Activated CD4-positive, alpha-beta T cell treated with anti-CD3 and anti-CD28 coated beads, Interleukin-2, amount 50 U/mL, for 1 hour (primary cell): Measurements from ENCODE around the gene KRT40.

Source experiments
- DNase-seq: peaks from one replicate; pipeline ENCODE4 v3.0.0-alpha.2; 2020

Gene KRT40

GRCh38 chr17:40995116-40995515, 11.0 kb upstream of the KRT40 start:
- no peak for DNase-seq

DNA sequence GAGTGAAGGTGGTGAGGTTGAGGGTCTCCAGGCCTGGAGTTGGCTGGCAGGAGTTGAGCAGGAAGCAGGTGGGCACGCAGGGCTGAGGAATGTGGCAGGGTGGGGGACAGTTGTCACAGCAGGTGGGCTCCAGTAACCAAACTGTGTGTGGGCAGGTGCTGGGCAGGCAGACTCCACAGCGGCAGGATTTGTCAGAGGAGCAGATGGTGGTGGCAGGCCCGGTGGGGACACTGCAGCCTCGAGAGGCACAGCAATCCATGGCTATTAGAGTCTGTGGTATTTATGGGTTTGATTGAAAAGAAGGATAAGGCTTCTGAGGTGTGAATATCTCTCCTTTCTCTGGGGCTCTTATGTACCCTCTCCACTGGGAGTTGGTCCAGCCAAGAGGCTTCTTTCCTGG, 9.7 kb upstream of the KRT40 start, which contains the start of gene KRTAP3-3:
Gene KRTAP3-3 (minus strand): TSS at position 326 of the 400 bp plus-strand sequence. CDS start 67 bp downstream, at position 259.
- no peak for DNase-seq

GRCh38 chr17:40993084-40993483, 9.0 kb upstream of the KRT40 start:
- no peak for DNase-seq

DNA sequence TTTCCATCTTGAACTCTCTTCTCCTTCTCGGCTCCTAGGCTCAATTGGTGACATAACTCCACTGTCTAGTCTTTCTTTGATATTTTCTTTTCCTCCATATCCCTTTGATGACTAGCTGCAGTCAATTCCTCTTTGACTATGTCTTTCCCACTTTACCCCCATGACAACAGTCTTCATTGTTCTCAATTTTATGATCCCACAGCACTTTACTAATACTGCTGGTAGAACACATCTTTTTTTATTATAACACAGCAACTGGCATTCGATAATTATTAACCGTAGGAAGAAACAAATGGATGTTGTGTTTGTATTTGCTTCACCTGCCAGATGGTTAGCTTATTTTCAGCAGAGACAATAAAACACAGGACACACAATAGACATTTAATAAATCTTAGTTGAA, 8.5 kb upstream of the KRT40 start:
- DNase-seq = no peak

- DNase-seq = no peak
These were observed 2.8 kb upstream of the KRT40 start for GRCh38 chr17:40986920-40987319.

- no peak for DNase-seq
These were observed 3.0 kb downstream of the KRT40 start for GRCh38 chr17:40981115-40981514.

- no peak for DNase-seq
These were observed 3.5 kb downstream of the KRT40 start for GRCh38 chr17:40980596-40980995.

DNA sequence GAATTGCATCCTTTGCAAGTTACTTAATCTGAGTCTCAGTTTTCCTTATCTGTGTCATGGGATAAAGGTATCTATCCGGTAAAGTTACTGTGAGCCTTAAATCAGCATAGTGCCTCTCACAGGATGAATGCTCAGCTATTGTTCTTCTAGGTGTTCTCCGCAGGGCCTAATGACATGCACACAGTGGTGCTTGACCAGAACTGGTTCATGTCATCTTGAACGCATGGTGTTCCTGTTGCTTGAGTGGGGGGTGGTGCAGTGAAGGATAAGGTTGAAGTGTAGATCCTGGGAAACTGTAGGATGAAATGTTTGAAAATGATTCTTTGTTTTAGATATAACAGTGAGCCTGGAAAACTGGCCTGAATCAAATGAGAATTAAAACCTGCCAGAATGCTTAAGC, 4.0 kb downstream of the KRT40 start:
- no peak for DNase-seq

- DNase-seq = no peak
These were observed 5.5 kb downstream of the KRT40 start for GRCh38 chr17:40978575-40979151.

DNA sequence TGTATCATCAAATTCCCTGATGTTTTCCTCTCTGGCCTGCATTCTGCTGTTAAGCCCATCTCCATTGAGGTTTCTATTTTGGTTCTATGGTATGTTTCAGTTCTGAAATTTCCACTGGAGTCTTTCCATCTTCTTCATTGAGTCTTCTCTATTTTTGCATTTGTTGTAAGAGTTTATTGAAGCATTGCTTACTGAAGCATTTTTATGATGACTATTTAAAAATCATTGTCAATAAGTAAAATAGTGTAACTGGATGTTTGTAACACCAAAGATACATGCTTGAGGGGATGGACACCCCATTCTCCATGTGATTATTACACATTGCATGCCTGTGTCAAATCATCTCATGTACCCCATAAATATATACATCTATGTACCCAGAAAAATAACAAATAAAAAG, 8.6 kb downstream of the KRT40 start:
- DNase-seq = no peak

GRCh38 chr17:40974366-40974765, 9.8 kb downstream of the KRT40 start:
- no peak for DNase-seq

DNA sequence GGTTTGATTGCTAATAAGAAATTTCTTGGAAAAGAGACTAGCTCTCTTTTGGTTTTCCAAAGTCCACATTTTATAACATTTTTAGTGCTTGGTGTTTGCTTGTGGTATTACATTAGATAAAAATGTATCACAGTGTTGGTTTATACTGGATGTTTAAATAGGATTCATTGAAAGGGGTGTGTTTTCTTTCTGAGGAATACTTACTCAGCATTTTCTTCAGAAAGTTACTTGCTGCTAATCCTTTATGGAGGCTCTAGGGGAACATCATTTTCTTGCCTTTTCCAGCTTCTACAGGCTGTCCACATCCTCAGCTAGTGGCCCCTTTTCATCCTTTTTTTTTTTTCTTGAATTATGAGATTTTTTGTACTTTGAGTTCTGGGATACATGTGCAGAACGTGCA, 16.5 kb downstream of the KRT40 start:
- no peak for DNase-seq

DNA sequence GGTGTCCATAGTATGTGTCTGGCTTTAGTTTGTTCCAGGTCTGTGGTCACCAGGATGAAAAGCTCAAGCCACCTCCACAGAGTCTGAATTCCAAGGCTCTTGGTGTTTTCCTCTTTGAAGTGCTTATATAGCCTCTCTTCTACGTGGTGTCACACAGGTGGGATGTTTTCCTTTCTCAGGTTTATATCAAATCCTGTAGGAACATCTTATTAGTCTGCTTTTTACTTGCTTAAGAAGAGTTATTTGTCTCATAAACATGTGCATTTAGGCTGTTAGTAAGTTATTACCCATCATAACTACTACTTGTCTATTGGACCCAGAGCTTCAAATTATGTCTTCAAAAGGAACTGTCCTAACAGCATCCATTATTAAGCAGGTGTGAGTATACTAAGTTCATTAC, 17.3 kb downstream of the KRT40 start, which contains the start of gene KRT39:
Gene KRT39 (minus strand): TSS at position 101 of the 400 bp plus-strand sequence. CDS start 92 bp downstream, at position 9.
- no peak for DNase-seq

DNA sequence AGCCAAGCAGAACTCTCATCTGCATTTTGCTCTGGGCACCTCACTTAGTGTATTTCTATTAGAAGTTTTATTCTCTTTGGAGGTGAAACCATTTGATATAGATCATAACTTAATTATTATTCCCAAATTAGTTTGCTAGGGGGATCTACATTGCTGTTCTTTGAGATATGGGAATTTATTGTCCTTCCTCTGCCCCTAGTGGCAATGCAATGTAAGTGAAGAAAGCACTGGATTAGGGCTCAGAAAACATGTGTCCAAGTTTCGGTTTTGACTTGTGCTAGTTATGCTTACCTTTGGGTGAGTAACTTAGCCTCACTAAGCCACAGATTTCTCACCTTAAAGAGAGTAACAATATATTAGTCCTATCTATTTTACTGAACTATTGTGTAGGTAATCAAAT, 20.3 kb downstream of the KRT40 start:
- DNase-seq = no peak

GRCh38 chr17:40962059-40962561, 22.0 kb downstream of the KRT40 start:
- DNase-seq = no peak

DNA sequence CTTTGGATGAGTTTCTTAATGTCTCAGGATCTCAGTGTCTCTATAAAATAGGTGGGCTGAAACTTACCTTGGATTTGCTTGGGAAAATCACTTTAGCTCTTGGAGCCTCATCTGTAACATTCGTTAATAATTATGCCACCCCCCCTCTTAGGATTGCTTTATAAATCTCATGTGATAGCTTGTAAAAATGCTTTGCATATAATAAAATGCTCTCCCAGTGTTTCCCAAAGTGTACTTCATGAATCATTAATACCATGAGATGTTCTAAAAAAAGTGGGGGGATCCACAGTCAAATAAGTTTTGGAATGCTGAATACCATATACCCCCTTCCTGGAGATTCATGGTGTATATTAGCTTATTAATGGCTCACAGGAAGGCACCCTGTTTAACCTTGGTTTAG, 22.5 kb downstream of the KRT40 start:
- no peak for DNase-seq

DNA sequence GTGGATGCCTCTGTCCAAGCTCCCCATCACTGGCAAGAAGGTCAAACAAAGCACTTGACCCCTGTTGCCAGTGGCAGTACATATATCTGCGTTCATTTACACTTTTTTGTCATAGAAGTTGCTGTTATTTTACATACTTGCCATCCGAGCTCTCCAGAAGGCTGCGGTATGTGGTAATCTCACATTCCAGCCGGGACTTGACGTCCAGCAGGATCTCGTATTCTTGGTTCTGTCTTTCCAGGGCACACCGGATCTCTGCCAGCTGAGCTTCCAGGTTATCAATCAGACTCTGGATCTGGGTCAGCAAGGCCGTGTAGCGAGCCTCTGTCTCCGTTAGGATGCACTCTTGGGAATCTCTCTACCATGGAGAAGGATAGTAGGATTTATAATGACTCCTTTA, 24.0 kb downstream of the KRT40 start:
- no peak for DNase-seq

DNA sequence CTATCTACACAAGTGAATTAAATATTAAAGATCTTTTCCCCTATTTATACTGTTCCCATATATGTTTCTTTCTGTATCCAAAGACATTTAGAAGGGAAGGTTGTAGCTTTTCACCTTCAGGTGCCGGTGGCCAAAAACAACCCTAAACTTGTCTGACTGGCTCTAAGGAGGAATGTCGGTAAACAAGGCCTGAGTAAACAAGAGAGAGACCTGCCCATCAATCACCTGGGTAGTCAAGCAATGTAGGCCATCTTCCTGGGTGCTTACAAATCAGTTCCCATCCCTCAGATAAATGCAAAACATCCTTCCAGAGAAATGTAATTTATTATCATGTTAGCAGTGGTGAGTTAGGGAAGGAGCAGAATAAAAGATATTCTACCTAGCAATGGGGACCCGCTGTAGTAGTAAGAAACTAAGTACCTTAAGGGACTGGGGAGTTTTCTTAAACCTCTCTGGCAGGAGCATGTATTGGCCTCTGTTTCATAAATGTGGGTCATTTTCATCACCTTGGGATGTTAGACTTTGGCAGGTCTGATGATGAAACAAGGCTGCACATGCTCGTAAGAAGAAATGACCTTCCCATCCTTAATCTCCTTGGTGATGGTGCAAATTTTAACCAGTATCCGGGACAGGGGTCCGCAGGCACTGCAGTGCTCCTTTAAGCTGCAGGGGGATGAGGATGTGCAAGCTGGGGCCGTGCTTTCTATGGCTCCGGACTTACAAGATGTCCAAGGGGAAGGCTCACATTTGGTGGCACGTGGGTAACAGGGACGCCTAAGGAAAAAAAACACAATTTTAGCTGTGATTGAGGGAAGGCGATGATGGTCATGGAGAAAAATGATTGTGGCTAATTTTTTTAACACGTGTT, 25.8 kb downstream of the KRT40 start:
- DNase-seq = no peak

- DNase-seq = no peak
These were observed 27.5 kb downstream of the KRT40 start for GRCh38 chr17:40956401-40957254.

- no peak for DNase-seq
These were observed 30.2 kb downstream of the KRT40 start for GRCh38 chr17:40953881-40954280.

GRCh38 chr17:40952661-40953060, 31.5 kb downstream of the KRT40 start:
- no peak for DNase-seq

GRCh38 chr17:40952154-40952553, 32.0 kb downstream of the KRT40 start:
- no peak for DNase-seq

DNA sequence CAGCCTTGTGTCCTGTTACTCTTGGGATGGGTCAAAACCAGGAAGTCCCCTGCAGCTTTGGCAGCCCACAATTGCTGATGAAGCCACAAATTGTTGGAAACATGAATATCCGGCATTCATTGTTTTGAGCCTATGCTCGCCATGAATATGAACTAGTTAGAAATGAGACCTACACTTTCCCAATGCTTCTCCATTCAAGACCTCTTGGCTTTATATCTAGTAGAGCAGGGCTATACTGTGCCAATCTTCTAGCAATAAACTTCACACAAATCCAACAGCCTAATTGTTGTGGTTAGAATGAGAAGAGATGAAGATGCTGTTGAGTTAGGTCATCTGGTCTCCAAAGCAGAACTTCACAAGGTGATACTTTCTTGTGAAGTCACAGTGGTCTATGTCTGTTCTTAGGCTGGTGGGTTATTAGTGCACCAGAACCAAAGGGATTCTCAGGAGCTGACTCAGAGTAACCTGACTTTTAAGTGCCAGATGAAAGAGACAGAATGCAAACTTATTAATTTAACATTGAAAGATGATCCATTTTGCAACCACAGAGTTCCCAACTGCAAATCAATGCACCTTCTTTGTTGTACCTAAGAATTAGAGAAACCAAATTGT, 33.0 kb downstream of the KRT40 start:
- no peak for DNase-seq
